Stomach (tissue), 9 donors: ENCODE measurements around the gene KANSL1. TPM values are rescaled to one million over a fixed set of nuclear protein-coding genes. Genes with fewer than 3 reads are reported as not detected.

Experiments
- DNase-seq, 2 donors: peaks; one replicate each; pipeline versions ENCODE4 v3.0.0 to v3.0.0-alpha.2; 2013 to 2019
- H3K27ac ChIP-seq, 5 donors: fragments of 200-600 bp in 4 of 5; sonication (generic) in 4 of 5; one replicate each; pipeline ENCODE4 v1.5.1; 2013 to 2019; ENCODE audit warnings: mild to moderate bottlenecking in 1 of 5, moderate library complexity in 1 of 5
- H3K27me3 ChIP-seq, 3 donors: fragments of 200-600 bp; sonication (generic); one replicate each; pipeline ENCODE4 v1.5.1; 2017 to 2019; ENCODE audit warnings: mixed run types in 1 of 3
- H3K36me3 ChIP-seq, 4 donors: fragments of 200-600 bp; sonication (generic); 1 replicate in 3 of 4; 2 replicates in 1 of 4; pipeline ENCODE4 v1.5.1; 2016 to 2019
- H3K4me1 ChIP-seq, 4 donors: fragments of 200-600 bp; sonication (generic); one replicate each; pipeline ENCODE4 v1.5.1; 2016 to 2019
- H3K4me3 ChIP-seq, 4 donors: fragments of 200-600 bp; sonication (generic) in 3 of 4; one replicate each; pipeline ENCODE4 v1.5.1; 2016 to 2019; ENCODE audit warnings: mild to moderate bottlenecking in 1 of 4
- H3K9me3 ChIP-seq, 4 donors: fragments of 200-600 bp; sonication (generic); one replicate each; pipeline ENCODE4 v1.5.1; 2016 to 2019
- CTCF ChIP-seq, 7 experiments: fragments of 450-650 bp in 4 of 7; fragments of 200-600 bp in 3 of 7; sonication (generic) in 3 of 7; IDR thresholded peaks; one replicate each; pipeline ENCODE4 v1.5.1; 2016 to 2019; ENCODE audit warnings: antibody characterized with exemption in 7 of 7, control low read depth in 2 of 7, mild to moderate bottlenecking in 1 of 7
- EP300 ChIP-seq: sonication (generic); formaldehyde crosslinking; IDR thresholded peaks from one replicate; pipeline ENCODE4 v1.6.1; 2017; ENCODE audit warnings: antibody characterized with exemption
- POLR2A ChIP-seq, 4 donors: fragments of 450-650 bp; IDR thresholded peaks; one replicate each; pipeline ENCODE4 v1.6.1; 2016; ENCODE audit warnings: antibody characterized with exemption in 4 of 4, control low read depth in 2 of 4, mild to moderate bottlenecking in 1 of 4, moderate library complexity in 1 of 4
- POLR2AphosphoS5 ChIP-seq, 3 donors: sonication (generic); formaldehyde crosslinking; IDR thresholded peaks; one replicate each; pipeline ENCODE4 v1.6.1; 2016; ENCODE audit warnings: antibody characterized with exemption in 3 of 3
- WGBS, 5 donors: extraction: QIAGEN DNeasy Blood & Tissue Kit in 3 of 5; methylation state at CpG; one replicate each; pipeline versions ENCODE4 v1.1.5 to v1.1.7; 2013 to 2018; 5-methylcytosine and 5-hydroxymethylcytosine counted together
- intact Hi-C: fragments of 100-400 bp; cut with DNase I; formaldehyde crosslinking; loops from one replicate; pipeline ENCODE4 v1.15.1; 2023; ENCODE audit warnings: low total_unique reads
- polyA plus RNA-seq, 3 donors: library from polyadenylated mRNA; stranded (reverse); fragments of 200-250 nt; gene quantifications; one replicate each; pipeline ENCODE4 v1.2.3, GENCODE V29; 2013
- total RNA-seq, 5 donors: library from RNA; depleted of rRNA; stranded (reverse); fragments of >200 nt; gene quantifications; one replicate each; pipeline versions ENCODE4 v1.1.0 to v1.2.3, GENCODE V29; 2014 to 2016
- donor health status: healthy with polysubstance abuse.
- donor health status: Bipolar disorder and iron deficiency.
- donor health status: healthy.

The KANSL1 gene
- total and polyA plus RNA-seq, 8 donors, result 9.2 to 288 (median 127) TPM

GRCh38 chr17:46002311-46002972 lies 190.8 kb downstream of the KANSL1 start:
- intact Hi-C loops, result no loop called here
- 21 to 27% (median 24%) methylated on average over 8 of the region's 8 CpGs for WGBS, 5 donors

GRCh38 chr17:46001390-46002310 lies 191.6 kb downstream of the KANSL1 start:
- Histone ChIP-seq H3K27me3 (no peaks in the 10 kb centered on the region), H3K36me3 (no peaks in the 10 kb centered on the region), H3K27ac (no peak overlapping the region), H3K4me3 (no peak overlapping the region), H3K9me3 (no peaks in the 10 kb centered on the region), H3K4me1 (peaks cover 7 to 24% (median 19%) of the 10 kb centered on the region in 4 donors)
- DNase-seq, result no peak
- 74 to 82% (median 76%) methylated on average over 13 of the region's 13 CpGs for WGBS, 5 donors
- intact Hi-C loops, result no loop called here
- TF ChIP-seq POLR2AphosphoS5 (IDR thresholded peaks at IDR 0.05), result no peak
- no peak for TF ChIP-seq CTCF (IDR thresholded peaks at IDR 0.05)
- no peak for TF ChIP-seq EP300
- no peak for TF ChIP-seq POLR2A (IDR thresholded peaks at IDR 0.05)

More at GRCh38 chr17:46002311-46002972, 190.8 kb downstream of the KANSL1 start:
- DNase-seq, result peak; percentile 83 to 88
- no peak overlapping the region for H3K27ac ChIP-seq
- peaks cover 7 to 24% (median 19%) of the 10 kb centered on the region in 4 donors for H3K4me1 ChIP-seq
- no peaks in the 10 kb centered on the region for H3K9me3 ChIP-seq
- no peak overlapping the region for H3K4me3 ChIP-seq
- no peaks in the 10 kb centered on the region for H3K27me3 ChIP-seq
- H3K36me3 ChIP-seq, result no peaks in the 10 kb centered on the region
- TF ChIP-seq CTCF (IDR thresholded peaks at IDR 0.05), result peak in 6 of 7 experiments; percentile 82 to 99 (median 98)
- TF ChIP-seq POLR2AphosphoS5 (IDR thresholded peaks at IDR 0.05), result no peak

GRCh38 chr17:46000757-46001156 lies 192.5 kb downstream of the KANSL1 start:
- no peak for DNase-seq
- H3K27ac ChIP-seq, result no peak overlapping the region
- intact Hi-C loops, result no loop called here
- no peaks in the 10 kb centered on the region for H3K36me3 ChIP-seq
- 49 to 83% (median 62%) methylated on average over 2 of the region's 2 CpGs for WGBS, 5 donors
- no peak overlapping the region for H3K4me3 ChIP-seq
- peaks cover 7 to 24% (median 19%) of the 10 kb centered on the region in 4 donors for H3K4me1 ChIP-seq
- no peak for TF ChIP-seq CTCF (IDR thresholded peaks at IDR 0.05)
- no peak for TF ChIP-seq EP300
- TF ChIP-seq POLR2A (IDR thresholded peaks at IDR 0.05), result no peak
- no peak for TF ChIP-seq POLR2AphosphoS5 (IDR thresholded peaks at IDR 0.05)
- H3K27me3 ChIP-seq, result no peaks in the 10 kb centered on the region
- H3K9me3 ChIP-seq, result no peaks in the 10 kb centered on the region

GRCh38 chr17:46000292-46000691 lies 192.9 kb downstream of the KANSL1 start:
- no peaks in the 10 kb centered on the region for H3K36me3 ChIP-seq
- H3K9me3 ChIP-seq, result no peaks in the 10 kb centered on the region
- TF ChIP-seq POLR2A (IDR thresholded peaks at IDR 0.05), result no peak
- TF ChIP-seq CTCF (IDR thresholded peaks at IDR 0.05), result no peak
- TF ChIP-seq EP300, result no peak
- TF ChIP-seq POLR2AphosphoS5 (IDR thresholded peaks at IDR 0.05), result no peak
- no peak overlapping the region for H3K27ac ChIP-seq
- WGBS, 5 donors, result 63 to 80% (median 65%) methylated on average over 7 of the region's 7 CpGs
- peaks cover 7 to 24% (median 19%) of the 10 kb centered on the region in 4 donors for H3K4me1 ChIP-seq
- DNase-seq, result no peak
- H3K27me3 ChIP-seq, result no peaks in the 10 kb centered on the region
- H3K4me3 ChIP-seq, result no peak overlapping the region
- intact Hi-C loops, result no loop called here
